22Rv1 (cell line): ENCODE measurements around the gene DNAJB5.

Experiments used
- H3K27ac ChIP-seq: fragments of 450-650 bp; 2 replicates; pipeline ENCODE4 v1.5.1; 2017
- ZFX ChIP-seq: fragments of 450-650 bp; IDR thresholded peaks from 2 replicates; pipeline ENCODE4 v1.6.1; 2017; ENCODE audit warnings: antibody characterized with exemption, borderline replicate concordance
- TF ChIP-seq, protein P1 (sequence below): fragments of 450-650 bp; IDR thresholded peaks from 2 replicates; pipeline ENCODE4 v1.5.1; 2017; ENCODE audit warnings: mild to moderate bottlenecking

DNAJB5 gene

DNA sequence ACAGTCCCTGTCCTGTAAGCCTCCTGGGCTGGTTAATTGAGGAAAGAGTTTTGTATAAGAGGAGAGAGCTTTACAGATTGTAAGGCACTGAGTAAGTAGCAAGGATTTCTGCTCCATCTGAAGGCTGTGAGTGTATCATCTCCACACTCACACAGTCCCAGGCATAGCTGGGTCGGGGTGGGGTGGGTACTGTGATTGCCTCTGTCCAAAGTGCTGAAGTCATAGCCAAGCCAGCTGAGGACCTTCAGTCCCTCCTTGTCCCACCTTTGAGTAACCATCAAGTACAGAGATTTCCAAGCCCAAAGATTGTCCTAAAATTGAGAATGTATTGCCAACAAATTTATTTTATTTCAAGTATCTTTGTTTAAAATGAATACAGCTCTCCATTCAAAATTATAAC is 5.5 kb upstream of the DNAJB5 start:
- no peak for TF ChIP-seq ZFX
- TF ChIP-seq, protein P1, sequence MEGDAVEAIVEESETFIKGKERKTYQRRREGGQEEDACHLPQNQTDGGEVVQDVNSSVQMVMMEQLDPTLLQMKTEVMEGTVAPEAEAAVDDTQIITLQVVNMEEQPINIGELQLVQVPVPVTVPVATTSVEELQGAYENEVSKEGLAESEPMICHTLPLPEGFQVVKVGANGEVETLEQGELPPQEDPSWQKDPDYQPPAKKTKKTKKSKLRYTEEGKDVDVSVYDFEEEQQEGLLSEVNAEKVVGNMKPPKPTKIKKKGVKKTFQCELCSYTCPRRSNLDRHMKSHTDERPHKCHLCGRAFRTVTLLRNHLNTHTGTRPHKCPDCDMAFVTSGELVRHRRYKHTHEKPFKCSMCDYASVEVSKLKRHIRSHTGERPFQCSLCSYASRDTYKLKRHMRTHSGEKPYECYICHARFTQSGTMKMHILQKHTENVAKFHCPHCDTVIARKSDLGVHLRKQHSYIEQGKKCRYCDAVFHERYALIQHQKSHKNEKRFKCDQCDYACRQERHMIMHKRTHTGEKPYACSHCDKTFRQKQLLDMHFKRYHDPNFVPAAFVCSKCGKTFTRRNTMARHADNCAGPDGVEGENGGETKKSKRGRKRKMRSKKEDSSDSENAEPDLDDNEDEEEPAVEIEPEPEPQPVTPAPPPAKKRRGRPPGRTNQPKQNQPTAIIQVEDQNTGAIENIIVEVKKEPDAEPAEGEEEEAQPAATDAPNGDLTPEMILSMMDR, result no peak
- no peak overlapping the region for H3K27ac ChIP-seq

DNA sequence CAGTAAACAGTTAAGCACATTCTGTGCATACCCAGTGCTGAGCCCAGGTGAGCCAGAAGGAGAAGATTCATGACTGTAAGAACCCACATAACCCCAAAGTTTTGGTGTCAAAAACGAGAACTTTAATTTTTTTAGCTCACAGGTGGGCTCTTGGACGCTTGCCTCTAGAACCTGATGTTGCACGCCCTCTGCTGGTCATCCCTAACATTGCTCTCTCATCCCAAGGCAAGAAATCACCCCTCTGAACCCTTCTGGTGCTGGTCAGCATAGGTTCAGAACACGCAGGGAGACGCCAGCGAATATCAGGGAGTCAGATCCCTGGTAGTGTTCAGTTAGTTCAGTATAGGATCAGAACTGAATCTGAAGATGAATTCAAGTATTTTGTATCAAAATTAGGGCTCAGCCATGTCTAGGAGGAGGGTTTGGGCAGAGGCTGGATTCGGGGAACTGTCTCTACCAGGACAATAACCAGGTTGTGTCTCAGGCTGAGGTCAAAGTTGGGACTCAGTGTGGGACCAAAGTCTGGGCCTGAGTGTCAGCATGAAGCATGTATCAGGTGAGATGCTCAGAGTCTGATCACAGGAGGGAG is 4.1 kb upstream of the DNAJB5 start:
- TF ChIP-seq, protein P1, result peak; percentile 89
- no peak for TF ChIP-seq ZFX

DNA sequence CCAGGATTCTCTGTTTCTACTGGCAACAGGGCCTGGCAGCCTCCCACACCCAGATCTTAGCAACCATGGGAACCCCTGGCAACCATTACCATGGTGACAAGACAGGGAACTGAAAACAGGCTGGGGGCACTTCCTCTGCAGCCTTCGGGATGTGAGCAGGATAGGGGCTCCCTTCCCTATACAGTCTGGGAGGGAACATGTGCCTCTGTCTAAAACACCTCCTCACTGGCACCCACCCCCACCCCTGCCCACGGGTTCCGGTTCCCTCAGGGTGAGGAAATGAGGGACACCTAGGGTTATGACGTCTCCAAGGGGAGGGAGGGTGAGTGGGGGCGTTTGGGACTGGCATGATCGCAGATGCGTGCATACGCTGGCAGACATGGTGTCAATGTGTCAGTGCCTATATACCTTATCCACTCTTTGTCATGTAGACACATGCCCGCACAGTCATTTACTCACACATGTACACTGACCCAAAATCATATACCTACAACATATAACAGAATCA is 3.0 kb upstream of the DNAJB5 start:
- no peak overlapping the region for H3K27ac ChIP-seq
- TF ChIP-seq, protein P1, result no peak
- no peak for TF ChIP-seq ZFX

More for the DNA sequence above, 4.1 kb upstream of the DNAJB5 start:
- no peak overlapping the region for H3K27ac ChIP-seq

DNA sequence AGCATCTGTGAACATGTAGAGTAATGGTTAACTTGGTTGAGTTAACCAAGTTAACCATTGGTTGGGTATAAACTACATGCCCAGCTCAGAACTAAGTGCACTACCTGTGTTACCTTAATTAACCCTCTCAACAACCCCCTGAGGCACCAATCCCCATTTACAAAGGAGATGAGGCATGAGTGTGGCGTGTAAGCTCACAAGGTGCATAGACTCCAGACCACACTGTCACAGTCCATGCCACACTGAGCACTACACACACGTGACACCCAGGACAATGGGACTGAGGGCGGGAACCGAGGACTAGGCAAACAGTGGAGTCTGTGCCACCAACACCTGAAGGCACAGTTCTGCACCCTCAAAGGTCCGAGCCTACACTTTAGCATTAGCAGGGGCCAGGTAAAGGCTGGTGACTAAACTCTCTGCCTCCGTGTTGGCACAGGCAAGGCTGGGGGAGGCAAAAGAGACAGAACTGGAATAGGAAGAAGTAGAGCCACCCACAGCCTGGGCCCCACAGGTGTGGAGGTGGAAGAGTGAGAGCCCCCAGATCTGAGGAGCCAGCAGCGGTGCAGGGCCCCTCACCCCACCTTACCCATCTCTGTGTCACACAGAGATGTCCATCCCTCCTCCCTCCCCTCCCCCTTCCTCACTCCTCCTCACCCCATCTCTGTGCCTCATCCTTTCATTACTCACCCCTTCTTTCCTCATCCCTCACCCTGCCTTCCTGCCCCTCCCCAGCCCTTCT is 2.2 kb upstream of the DNAJB5 start:
- TF ChIP-seq, protein P1, result no peak
- TF ChIP-seq ZFX, result no peak

DNA sequence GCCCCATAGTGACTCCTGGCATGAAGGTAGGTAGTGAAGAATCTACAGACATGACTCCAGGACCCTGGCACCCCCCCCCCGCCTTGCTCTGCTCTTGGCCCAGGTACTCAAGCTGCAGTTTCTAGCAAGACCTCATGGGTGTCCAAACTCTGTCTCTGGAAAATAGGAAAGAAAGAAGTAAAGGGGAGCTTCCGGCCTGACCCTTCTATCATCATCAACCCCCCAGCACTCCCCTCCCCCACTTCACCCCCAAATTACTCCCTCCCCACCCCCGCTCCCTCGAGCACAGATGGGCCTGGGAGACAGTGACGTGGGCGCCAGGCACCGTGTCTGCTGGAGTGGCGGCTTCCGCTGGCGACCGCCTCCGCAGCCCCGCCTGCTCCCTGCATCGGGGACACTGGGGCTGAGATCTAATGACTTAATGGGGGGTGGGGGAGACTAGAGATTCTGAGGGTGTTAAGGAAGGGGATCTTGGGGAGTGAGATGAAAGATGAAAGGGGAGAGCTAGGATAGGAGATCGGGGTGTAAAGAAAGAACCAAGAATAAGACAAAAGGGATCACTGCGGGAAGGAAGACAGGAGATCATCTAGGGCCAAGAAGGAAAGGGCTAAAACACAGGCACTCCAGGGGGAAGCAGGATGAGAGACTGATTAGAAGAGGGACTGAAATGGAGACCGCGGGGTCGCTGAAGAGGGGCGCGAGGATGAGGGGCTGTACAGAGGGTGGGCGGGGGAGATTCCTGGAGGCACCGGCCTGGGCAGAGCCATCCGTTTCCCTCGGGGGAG is 1.1 kb upstream of the DNAJB5 start:
- TF ChIP-seq ZFX, result no peak
- TF ChIP-seq, protein P1, result no peak
- peak overlapping the region; percentile 72 for H3K27ac ChIP-seq

More for the DNA sequence above, 2.2 kb upstream of the DNAJB5 start:
- 0 out of 2 replicates have a peak overlapping the region, but pooled peaks have one; percentile 20 for H3K27ac ChIP-seq

DNA sequence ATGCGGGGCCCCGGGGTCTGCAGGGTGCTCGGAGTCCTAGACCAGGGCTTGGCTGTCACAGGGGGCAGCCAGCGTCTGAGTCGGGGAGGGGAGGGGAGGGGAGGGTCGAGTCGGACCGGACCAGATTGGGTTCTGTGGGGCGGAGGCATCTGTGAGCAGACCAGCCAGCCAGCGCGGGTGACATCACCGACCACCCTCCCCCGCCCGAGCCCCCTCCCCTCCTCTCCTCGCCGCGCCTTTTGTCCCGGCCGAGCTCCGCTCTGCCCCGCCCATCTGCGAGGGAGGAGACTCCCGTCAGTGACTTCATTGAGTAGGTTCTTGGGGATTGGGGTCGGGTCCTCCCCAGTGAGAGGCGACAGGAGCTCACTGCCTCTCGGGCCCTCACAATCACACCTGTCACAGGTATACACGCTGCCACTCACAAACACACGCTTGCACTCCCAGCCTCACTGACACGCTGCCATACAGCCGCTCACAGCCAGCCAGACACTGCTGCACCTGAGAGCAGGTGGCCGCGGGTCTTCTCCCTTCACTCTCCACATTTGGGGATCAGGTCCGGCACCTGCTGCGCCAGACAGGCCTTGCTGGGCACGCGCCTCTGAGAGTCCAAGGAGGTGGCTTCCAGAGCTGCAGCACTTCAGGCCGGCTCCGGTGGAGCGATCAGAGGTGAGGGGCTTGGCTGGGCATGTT is 546 bp downstream of the DNAJB5 start:
- TF ChIP-seq, protein P1, result no peak
- no peak for TF ChIP-seq ZFX
- H3K27ac ChIP-seq, result peak overlapping the region; percentile 72
